Osteocyte (in vitro differentiated cells): ENCODE data around the gene ZNF428. TPM values are rescaled to one million over a fixed set of nuclear protein-coding genes. Genes with fewer than 3 reads are reported as not detected.

Source experiments
- DNase-seq: peaks from one replicate; pipeline ENCODE4 v3.0.0; 2021; ENCODE audit warnings: mixed read lengths; ENCODE audit not compliant: unreplicated experiment; ENCODE audit errors: extremely low spot score
- H3K27ac Mint-ChIP-seq: one replicate; pipeline ENCODE4 v1.8.0; 2021; ENCODE audit warnings: mild to moderate bottlenecking, mixed read lengths; ENCODE audit not compliant: unreplicated experiment
- H3K27me3 Mint-ChIP-seq: one replicate; pipeline ENCODE4 v1.8.0; 2021; ENCODE audit warnings: mixed read lengths; ENCODE audit not compliant: unreplicated experiment
- H3K36me3 Mint-ChIP-seq: one replicate; pipeline ENCODE4 v1.8.0; 2021; ENCODE audit warnings: mixed read lengths; ENCODE audit not compliant: unreplicated experiment
- H3K4me1 Mint-ChIP-seq: one replicate; pipeline ENCODE4 v1.8.0; 2021; ENCODE audit warnings: mixed read lengths; ENCODE audit not compliant: unreplicated experiment
- H3K4me3 Mint-ChIP-seq: one replicate; pipeline ENCODE4 v1.8.0; 2021; ENCODE audit warnings: mild to moderate bottlenecking, moderate library complexity, mixed read lengths; ENCODE audit not compliant: unreplicated experiment
- H3K9me3 Mint-ChIP-seq: one replicate; pipeline ENCODE4 v1.8.0; 2021; ENCODE audit warnings: mixed read lengths; ENCODE audit not compliant: unreplicated experiment
- CTCF ChIP-seq: fragments of 200-600 bp; sonication (generic); IDR thresholded peaks from 2 replicates; pipeline ENCODE4 v1.5.0; 2021; ENCODE audit warnings: antibody characterized with exemption, mild to moderate bottlenecking, moderate library complexity
- total RNA-seq: library from RNA; stranded (reverse); gene quantifications from 2 replicates; pipeline ENCODE4 v1.2.1, GENCODE V29; 2021

Gene ZNF428
- total RNA-seq, 1 donor from 2014 or later: 74.1 TPM

GRCh38 chr19:43560687-43561086, 58.7 kb downstream of the ZNF428 start:
- Mint-ChIP-seq H3K4me1 (peaks cover 16% of the 10 kb centered on the region), H3K9me3 (no peaks in the 10 kb centered on the region), H3K36me3 (peaks cover 11% of the 10 kb centered on the region), H3K27me3 (no peaks in the 10 kb centered on the region), H3K4me3 (no peak overlapping the region), H3K27ac (peak overlapping the region; percentile 25)
- DNase-seq: no peak
- no peak for TF ChIP-seq CTCF

Other genes with a start within 250 kb of the ZNF428 start
- gene TEX101, start 204.7 kb downstream of the ZNF428 start, total RNA-seq: not detected in 2 replicates
- 0.27 TPM in 1 of 2 replicates, not detected in the other for gene LYPD3, start 154.0 kb downstream of the ZNF428 start, total RNA-seq
- gene PHLDB3, start 114.9 kb downstream of the ZNF428 start, total RNA-seq: 6.7 and 8.5 TPM in 2 replicates
- gene ETHE1, start 92.4 kb downstream of the ZNF428 start, total RNA-seq: 41.8 and 42.3 TPM in 2 replicates
- 6.5 and 6.9 TPM in 2 replicates for gene ZNF575, start 86.4 kb downstream of the ZNF428 start, total RNA-seq
- gene XRCC1, start 44.1 kb downstream of the ZNF428 start, total RNA-seq: 37.1 and 43.2 TPM in 2 replicates
- 0.91 and 1.2 TPM in 2 replicates for gene PINLYP, start 43.8 kb downstream of the ZNF428 start, total RNA-seq
- 40.9 and 45.9 TPM in 2 replicates for gene IRGQ, start 23.5 kb downstream of the ZNF428 start, total RNA-seq
- gene ZNF576, start 23.0 kb downstream of the ZNF428 start, total RNA-seq: 13.2 and 16.2 TPM in 2 replicates
- 0.24 and 0.35 TPM in 2 replicates for gene SRRM5, start 7.5 kb downstream of the ZNF428 start, total RNA-seq
- 8.8 and 9.0 TPM in 2 replicates for gene CADM4, start 20.2 kb upstream of the ZNF428 start, total RNA-seq
- 21.0 and 23.3 TPM in 2 replicates for gene PLAUR, start 50.5 kb upstream of the ZNF428 start, total RNA-seq
- gene IRGC, start 96.4 kb upstream of the ZNF428 start, total RNA-seq: not detected in 2 replicates
- 64.9 and 71.0 TPM in 2 replicates for gene SMG9, start 135.3 kb upstream of the ZNF428 start, total RNA-seq
- gene KCNN4, start 161.3 kb upstream of the ZNF428 start, total RNA-seq: 0.64 and 1.5 TPM in 2 replicates
- gene LYPD5, start 182.8 kb upstream of the ZNF428 start, total RNA-seq: not detected in 2 replicates
- gene ZNF283, start 207.7 kb upstream of the ZNF428 start, total RNA-seq: 9.8 and 11.5 TPM in 2 replicates